Measurements from ENCODE around the gene AFF3.

DNA sequence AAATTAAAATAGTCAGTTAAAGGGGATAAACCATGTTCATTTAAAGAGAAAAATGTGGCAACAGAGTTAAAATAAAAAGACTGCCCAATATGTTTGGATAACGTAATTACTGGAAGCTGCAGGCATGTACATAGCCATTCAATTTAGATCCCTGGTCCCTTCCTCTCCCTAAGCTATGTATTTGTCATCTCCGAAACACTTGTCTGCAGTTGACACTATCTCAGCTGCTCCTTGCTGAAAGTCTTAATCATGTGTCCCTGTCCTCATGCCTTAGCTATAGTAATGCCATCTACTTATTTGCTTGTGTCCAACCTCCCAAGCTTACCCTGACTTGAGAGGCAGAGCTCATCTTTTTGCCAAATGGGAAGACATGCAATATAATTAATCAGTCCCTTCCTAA, 478.7 kb downstream of the AFF3 start:
- no peak for TF ChIP-seq POLR2A (IDR thresholded peaks at IDR 0.05)
- no peak for TF ChIP-seq CTCF (IDR thresholded peaks at IDR 0.05)
